Suprapubic skin (tissue), 3 donors: Measurements from ENCODE around the gene BST1.

Experiments
- POLR2A ChIP-seq, 2 donors: fragments of 450-650 bp; IDR thresholded peaks; one replicate each; pipeline ENCODE4 v1.6.1; 2017; ENCODE audit warnings: antibody characterized with exemption in 2 of 2, mild to moderate bottlenecking in 2 of 2, moderate library complexity in 2 of 2
- TF ChIP-seq, protein P1 (sequence below), 2 donors: fragments of 200-600 bp in 1 of 2; fragments of 450-650 bp in 1 of 2; sonication (generic) in 1 of 2; IDR thresholded peaks; one replicate each; pipeline ENCODE4 v1.5.1; 2016 to 2019; ENCODE audit warnings: antibody characterized with exemption in 2 of 2, mild to moderate bottlenecking in 1 of 2, moderate library complexity in 1 of 2

DNA sequence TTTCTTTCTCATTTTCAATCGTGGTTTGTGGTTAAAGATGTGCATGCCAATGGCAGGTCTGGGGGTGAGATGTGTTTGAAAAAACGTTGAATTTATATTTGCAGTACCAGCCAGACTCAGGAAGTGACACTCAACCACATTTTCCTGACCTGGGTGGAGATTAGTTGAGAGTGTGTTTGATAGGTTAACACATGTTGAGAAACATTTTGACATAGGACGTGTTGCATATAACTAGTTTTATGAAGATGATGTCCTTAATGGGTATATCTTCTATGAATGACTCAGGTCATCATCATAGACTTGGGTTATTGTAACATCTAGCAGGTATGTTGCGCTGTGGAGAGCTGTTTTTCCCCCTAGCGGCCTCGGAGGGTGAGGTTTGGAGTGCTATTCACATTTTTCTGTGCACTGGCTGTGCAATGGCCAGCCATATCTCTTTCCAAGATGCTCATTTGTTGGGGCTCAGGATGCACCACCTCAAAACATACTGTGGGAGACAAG, 53.5 kb downstream of the BST1 start:
- TF ChIP-seq, protein P1, sequence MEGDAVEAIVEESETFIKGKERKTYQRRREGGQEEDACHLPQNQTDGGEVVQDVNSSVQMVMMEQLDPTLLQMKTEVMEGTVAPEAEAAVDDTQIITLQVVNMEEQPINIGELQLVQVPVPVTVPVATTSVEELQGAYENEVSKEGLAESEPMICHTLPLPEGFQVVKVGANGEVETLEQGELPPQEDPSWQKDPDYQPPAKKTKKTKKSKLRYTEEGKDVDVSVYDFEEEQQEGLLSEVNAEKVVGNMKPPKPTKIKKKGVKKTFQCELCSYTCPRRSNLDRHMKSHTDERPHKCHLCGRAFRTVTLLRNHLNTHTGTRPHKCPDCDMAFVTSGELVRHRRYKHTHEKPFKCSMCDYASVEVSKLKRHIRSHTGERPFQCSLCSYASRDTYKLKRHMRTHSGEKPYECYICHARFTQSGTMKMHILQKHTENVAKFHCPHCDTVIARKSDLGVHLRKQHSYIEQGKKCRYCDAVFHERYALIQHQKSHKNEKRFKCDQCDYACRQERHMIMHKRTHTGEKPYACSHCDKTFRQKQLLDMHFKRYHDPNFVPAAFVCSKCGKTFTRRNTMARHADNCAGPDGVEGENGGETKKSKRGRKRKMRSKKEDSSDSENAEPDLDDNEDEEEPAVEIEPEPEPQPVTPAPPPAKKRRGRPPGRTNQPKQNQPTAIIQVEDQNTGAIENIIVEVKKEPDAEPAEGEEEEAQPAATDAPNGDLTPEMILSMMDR (IDR thresholded peaks at IDR 0.05): no peak
- TF ChIP-seq POLR2A (IDR thresholded peaks at IDR 0.05): no peak
